Stimulated activated CD8-positive, alpha-beta memory T cell treated with anti-CD3 and anti-CD28 coated beads, Interleukin-12 subunit alpha, Interleukin-12 subunit beta, amount 100 ng/mL, for 24 hours (primary cell): Measurements from ENCODE around the gene PTPRN2.
"Not testable (repeated sequence)": the region's sequence is repeated elsewhere in the genome, so short reads cannot be mapped to it uniquely, and the experiment has no call there.

Source experiments
- DNase-seq: peaks from one replicate; pipeline ENCODE4 v3.0.0-alpha.2; 2020; ENCODE audit errors: extremely low read depth

PTPRN2 gene

GRCh38 chr7:157736341-157736740 lies 851.3 kb downstream of the PTPRN2 start:
- no peak for DNase-seq

DNA sequence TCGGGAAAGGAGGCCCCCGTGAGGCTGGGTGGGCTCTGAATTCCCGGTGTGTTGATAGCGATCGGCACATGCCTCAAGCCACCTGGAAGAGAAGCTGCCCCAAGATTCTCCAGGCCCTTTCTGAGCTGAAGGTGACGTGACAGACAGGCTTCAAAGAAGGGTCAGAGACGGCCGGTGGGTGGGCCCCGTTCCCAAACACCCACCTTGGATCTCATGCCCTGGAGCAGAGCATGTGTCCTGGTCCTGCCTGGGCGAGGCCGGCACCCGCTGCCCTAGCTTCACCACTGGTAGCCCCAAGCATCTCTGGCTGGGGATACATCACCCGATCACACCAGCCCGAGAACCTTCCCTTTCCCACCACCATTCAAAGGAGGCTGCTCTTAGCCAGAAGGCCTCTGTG lies 851.8 kb downstream of the PTPRN2 start:
- no peak for DNase-seq

DNA sequence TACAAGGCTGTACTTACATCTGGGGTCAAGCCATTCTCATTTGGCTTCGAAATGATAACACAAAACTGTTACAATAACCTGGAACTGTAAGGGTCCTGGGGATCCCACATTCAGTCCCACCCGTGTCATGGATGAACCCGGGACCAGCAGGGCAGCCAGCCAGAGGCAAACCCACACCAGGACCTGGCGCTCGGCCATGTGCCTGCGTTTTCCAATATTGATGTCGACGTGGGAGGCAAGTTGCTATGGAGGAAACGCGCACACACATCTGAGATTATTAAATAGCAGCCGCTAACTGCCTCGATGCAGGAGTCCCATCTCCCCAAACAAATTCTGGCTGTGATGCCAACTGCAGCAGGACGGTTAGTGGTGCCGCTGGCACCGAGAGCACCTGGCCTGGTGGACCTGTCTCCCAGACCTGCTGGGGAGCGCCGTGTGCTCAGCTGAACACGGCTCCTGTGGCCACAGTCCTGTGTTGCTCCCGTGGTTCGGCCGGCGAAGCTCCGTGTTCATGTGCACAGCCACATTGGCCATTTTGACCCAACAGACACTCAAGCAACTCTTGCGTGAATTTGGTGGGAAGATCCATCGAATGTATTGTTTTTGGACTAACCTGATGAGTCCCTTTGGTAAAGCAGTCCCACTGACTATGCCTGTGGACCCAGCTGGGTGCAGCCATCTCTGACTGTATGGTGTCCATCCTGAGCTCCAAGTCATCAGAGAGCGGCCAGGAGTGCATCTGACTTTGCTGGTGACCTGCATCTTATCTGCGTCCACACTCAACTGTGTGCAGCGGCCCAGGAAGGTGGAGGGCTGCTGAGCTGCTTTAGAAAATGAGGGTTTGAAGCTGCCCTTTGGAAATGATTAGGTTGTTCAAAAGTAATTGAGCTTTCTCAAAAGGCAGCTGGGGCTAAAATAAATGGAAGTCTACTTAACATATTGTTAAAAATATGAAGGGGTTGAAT lies 852.7 kb downstream of the PTPRN2 start:
- no peak for DNase-seq

GRCh38 chr7:157733760-157734395 lies 853.7 kb downstream of the PTPRN2 start:
- not testable (repeated sequence) for DNase-seq

DNA sequence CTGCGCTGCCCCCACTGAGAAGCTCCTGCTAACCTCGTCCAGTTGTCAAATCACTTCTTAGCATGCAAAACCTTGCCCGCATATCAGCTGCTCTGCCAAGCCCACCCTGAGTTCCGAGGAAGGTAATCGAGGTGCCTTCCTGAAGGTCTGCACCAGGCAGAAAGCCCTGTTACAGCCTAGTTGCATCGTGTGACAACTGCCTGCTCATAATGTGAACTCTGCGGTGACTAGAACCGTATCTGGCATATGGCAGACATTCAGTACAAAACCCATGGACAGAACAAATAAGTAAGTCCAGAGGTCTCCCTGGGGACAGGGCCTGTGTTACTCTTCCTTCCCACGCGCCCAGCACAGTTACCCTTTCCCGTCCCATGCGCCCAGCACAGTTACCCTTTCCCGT lies 856.5 kb downstream of the PTPRN2 start:
- DNase-seq: no peak

GRCh38 chr7:157730614-157731013 lies 857.0 kb downstream of the PTPRN2 start:
- no peak for DNase-seq

DNA sequence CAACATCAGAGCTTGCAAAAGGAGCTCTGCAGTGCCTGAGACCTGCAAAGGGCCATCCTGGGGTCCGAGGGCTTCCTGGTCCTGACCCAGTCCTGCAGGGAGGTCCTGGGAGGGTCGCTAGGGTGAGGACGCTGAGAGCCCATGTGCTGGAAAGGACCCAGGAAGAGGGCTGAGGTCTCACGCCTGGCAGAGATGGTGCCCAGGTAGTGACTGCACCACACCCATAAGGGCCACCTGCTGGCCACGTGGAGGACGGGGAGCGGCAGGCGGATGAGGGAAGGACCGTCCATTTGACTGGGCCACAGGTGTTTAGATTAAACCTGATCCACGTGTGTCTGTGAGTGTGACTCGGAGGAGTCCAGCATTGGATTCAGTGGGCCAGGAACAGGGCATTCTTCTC lies 858.1 kb downstream of the PTPRN2 start:
- DNase-seq: no peak

GRCh38 chr7:157727964-157728615 lies 859.5 kb downstream of the PTPRN2 start:
- DNase-seq: no peak

GRCh38 chr7:157726764-157727163 lies 860.9 kb downstream of the PTPRN2 start:
- no peak for DNase-seq

DNA sequence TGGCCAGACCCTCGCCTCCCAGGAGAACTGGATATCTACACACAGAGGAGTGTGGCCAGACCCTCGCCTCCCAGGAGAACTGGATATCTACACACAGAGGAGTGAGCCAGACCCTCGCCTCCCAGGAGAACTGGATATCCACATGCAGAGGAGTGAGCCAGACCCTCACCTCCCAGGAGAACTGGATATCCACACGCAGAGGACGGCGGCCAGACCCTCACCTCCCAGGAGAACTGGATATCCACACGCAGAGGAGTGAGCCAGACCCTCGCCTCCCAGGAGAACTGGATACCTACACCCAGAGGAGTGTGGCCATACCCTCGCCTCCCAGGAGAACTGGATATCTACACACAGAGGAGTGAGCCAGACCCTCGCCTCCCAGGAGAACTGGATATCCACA lies 862.3 kb downstream of the PTPRN2 start:
- DNase-seq: not testable (repeated sequence)

DNA sequence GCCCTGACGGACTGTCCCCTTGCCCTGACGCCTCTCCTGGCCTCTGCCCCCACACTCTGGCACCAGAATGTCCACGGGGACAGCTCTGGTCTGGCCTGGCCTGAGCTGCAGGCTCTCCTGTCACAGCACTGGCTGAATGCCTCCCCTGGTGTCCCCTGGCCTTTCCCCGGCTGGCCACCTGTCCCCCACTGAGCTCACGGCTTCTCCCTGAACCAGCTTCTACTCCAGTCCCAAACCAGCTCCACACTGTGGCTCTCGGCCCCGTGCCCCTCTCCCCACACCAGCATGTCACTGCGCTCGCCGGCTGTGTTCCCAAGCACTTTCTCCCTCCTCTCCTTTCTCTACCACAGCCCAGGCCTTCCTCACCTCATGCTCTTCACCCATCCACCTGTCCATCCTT lies 864.4 kb downstream of the PTPRN2 start:
- no peak for DNase-seq

DNA sequence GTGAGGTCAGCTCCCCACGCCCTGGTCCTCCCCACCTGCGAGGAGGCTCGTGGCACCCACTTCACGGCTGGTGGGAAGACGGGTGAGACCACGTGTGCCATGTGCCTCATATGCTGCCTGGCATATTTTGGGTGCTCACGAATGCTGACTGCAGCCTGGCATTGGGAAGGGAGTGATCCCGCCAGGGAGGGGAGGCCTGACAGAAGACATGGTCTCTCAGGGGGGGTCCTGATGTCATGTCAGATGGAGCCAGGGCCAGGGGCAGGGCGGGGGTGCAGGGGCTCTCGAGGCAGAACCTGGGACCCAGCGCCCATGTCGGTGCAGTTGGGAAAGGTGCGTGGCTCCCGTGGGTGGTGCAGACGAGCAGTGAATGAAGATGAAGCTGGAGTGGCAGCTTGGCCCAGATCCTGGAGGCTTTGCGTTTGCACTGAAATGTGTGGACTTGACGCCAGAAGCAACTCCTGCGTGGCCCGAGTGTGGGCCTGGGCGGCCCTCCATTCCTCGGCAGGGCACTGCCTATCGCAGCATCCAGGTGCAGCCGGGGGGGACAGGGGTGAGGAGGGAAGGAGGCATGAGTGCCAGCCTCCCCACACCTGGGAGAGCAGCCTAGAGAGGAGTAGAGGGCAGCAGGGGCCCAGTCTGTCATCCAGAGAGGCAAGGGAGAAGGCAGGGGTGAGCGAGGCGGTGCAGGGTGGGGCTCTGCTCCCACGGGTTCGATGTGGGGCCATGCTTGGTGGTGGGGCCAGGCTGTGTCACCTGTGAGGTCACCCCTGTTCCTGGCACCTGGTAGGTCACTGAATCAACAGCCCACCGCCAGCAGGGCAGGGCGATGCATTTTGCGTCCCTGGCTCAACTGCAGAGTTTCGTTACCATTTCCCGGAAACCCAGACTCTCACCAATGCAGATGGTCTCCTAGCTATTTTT lies 865.2 kb downstream of the PTPRN2 start:
- no peak for DNase-seq

GRCh38 chr7:157721468-157722136 lies 866.0 kb downstream of the PTPRN2 start:
- DNase-seq: no peak

GRCh38 chr7:157719705-157720655 lies 867.6 kb downstream of the PTPRN2 start:
- DNase-seq: no peak

- no peak for DNase-seq
These were observed 868.5 kb downstream of the PTPRN2 start for GRCh38 chr7:157719008-157719682.

- DNase-seq: no peak
These were observed 869.2 kb downstream of the PTPRN2 start for GRCh38 chr7:157718303-157719007.

GRCh38 chr7:157717211-157718174 lies 870.1 kb downstream of the PTPRN2 start:
- DNase-seq: no peak
